ENCODE results near the gene EIF2A. TPM values are rescaled to one million over a fixed set of nuclear protein-coding genes. Genes with fewer than 3 reads are reported as not detected.

EIF2A gene
- total RNA-seq, 6 experiments from 2014 or later = 29.8 to 89.9 (median 39.4) TPM

DNA sequence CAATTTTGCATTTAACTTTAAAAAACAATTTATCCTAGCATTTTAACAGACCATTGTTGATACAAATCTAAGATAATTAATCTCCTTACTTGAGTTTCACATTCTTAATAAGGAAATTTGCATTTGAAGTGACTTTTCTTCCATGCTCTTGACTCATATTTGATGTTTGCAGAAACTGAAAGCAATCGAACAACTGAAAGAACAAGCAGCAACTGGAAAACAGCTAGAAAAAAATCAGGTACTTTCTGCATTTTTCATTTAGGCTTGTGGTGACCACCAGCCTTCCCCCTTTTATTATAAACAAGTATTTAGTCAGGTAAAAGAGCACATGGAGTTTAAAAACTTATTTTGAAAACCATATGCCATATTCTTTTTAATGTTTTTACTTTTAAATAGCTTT lies 36.4 kb downstream of the EIF2A start:
- no peaks in the 10 kb centered on the region for H3K4me1 ChIP-seq
- no peaks in the 10 kb centered on the region for H3K27me3 ChIP-seq
- no peaks in the 10 kb centered on the region for H3K9me3 ChIP-seq
- H3K36me3 ChIP-seq = peaks cover 0 to 42% (median 13%) of the 10 kb centered on the region in 4 donors
- intact Hi-C loops (cut with DNase I) = no loop called here
- ATAC-seq = no peak
- no peak overlapping the region for H3K27ac ChIP-seq
- 59% methylated on average over 1 of the region's 1 CpG for WGBS (ENCODE audit: insufficient coverage, low coverage, low lambda C conversion rate, missing lambda C conversion rate)
- no peak for TF ChIP-seq POLR2A (IDR thresholded peaks at IDR 0.05)
- TF ChIP-seq, protein P1, sequence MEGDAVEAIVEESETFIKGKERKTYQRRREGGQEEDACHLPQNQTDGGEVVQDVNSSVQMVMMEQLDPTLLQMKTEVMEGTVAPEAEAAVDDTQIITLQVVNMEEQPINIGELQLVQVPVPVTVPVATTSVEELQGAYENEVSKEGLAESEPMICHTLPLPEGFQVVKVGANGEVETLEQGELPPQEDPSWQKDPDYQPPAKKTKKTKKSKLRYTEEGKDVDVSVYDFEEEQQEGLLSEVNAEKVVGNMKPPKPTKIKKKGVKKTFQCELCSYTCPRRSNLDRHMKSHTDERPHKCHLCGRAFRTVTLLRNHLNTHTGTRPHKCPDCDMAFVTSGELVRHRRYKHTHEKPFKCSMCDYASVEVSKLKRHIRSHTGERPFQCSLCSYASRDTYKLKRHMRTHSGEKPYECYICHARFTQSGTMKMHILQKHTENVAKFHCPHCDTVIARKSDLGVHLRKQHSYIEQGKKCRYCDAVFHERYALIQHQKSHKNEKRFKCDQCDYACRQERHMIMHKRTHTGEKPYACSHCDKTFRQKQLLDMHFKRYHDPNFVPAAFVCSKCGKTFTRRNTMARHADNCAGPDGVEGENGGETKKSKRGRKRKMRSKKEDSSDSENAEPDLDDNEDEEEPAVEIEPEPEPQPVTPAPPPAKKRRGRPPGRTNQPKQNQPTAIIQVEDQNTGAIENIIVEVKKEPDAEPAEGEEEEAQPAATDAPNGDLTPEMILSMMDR (IDR thresholded peaks at IDR 0.05) = no peak
- DNase-seq = no peak
- H3K4me3 ChIP-seq = no peak overlapping the region

DNA sequence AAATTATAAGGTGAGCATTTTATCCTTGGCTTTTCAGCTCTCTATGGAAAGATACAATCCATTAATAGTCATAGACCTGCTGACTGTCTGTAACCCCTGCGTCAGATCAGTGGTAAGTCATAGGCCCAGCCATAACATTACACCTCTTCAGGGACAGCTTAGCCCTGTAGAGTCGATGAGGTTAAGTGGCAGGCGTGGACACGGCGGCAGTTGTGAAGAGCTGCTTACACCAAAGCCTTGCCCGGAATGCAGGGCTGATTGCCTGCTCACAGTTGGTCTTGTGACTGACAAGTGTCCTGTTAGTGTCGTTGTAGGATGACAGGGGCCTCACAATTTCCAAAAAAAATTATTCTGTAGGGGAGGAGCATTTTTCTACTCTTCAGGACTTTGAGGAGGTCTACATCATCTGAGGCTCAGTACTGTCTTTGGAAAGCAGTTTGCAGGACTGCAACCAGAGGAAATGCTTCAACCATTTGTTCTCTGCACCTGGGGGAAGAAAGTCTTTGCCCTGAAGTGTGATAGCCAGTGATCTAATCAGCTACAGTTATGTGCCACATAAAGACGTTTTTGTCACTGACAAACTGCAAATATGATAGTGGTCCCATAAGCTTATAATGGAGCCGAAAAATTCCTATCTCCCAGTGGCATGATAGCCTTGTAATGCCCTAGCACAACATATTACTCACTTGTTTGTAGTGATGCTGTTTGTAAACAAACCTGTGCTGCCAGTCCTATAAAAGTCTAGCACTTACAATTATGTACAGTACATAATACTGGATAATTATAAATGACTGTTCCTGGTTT lies 41.6 kb downstream of the EIF2A start:
- no peak overlapping the region for H3K27ac ChIP-seq
- H3K4me1 ChIP-seq = no peaks in the 10 kb centered on the region
- DNase-seq = no peak
- no peak overlapping the region for H3K4me3 ChIP-seq
- no peak for ATAC-seq
- H3K9me3 ChIP-seq = no peaks in the 10 kb centered on the region
- WGBS (ENCODE audit: insufficient coverage, low coverage, low lambda C conversion rate, missing lambda C conversion rate) = 55% methylated on average over 6 of the region's 9 CpGs
- no peaks in the 10 kb centered on the region for H3K27me3 ChIP-seq
- H3K36me3 ChIP-seq = peaks cover 0 to 24% (median 10%) of the 10 kb centered on the region in 4 donors
- intact Hi-C loops (cut with DNase I) = no loop called here
- no peak for TF ChIP-seq POLR2A (IDR thresholded peaks at IDR 0.05)
- TF ChIP-seq, protein P1 (IDR thresholded peaks at IDR 0.05) = no peak

DNA sequence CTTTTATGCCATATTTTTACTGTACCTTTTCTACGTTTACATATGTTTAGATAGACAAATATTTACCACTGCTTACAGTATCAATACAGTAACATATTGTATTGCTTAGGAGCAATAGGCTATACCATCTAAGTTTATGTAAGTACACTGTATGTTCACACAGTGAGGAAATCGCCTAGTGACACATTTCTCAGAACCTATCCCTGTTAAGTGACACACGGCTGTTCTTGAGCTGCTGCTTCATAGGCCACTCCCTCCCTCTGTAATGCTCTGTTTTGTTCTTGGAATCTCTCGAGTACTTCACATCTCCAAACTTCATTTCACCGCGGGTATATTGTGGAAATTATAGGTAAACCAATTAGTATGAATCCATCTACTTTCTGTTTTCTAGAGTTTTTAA lies 43.2 kb downstream of the EIF2A start:
- Histone ChIP-seq H3K27ac (no peak overlapping the region), H3K4me1 (no peaks in the 10 kb centered on the region), H3K9me3 (no peaks in the 10 kb centered on the region), H3K36me3 (peaks cover 0 to 9% (median 3%) of the 10 kb centered on the region in 4 donors), H3K4me3 (no peak overlapping the region), H3K27me3 (no peaks in the 10 kb centered on the region)
- no peak for TF ChIP-seq POLR2A (IDR thresholded peaks at IDR 0.05)
- TF ChIP-seq, protein P1 (IDR thresholded peaks at IDR 0.05) = no peak
- intact Hi-C loops (cut with DNase I) = no loop called here
- DNase-seq (no peak), ATAC-seq (no peak)
- WGBS (ENCODE audit: insufficient coverage, low coverage, low lambda C conversion rate, missing lambda C conversion rate) = 59% methylated on average over 6 of the region's 6 CpGs

DNA sequence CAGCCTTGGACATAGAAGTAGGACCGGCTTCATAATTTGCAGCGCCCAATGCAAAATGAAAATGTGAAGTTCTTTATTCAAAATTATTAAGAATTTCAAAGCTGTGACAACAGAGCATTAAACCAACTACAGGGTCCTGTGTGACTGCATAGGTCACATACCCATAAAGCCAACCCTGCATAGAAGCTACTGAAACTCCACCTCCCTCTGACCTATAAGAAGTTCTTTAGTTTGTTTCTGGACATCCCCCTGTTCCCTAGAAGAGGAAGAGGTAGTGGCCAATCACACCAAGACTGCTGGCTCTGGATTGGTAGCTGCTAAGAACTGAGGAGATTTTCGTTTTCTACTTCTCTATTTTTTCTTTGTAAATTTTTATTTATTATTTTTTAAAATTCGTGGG lies 47.6 kb downstream of the EIF2A start:
- WGBS (ENCODE audit: insufficient coverage, low coverage, low lambda C conversion rate, missing lambda C conversion rate) = 87% methylated on average over 4 of the region's 4 CpGs
- Histone ChIP-seq H3K27ac (no peak overlapping the region), H3K36me3 (no peaks in the 10 kb centered on the region), H3K9me3 (no peaks in the 10 kb centered on the region), H3K4me1 (no peaks in the 10 kb centered on the region), H3K27me3 (no peaks in the 10 kb centered on the region), H3K4me3 (no peak overlapping the region)
- intact Hi-C loops (cut with DNase I) = no loop called here
- no peak for TF ChIP-seq POLR2A (IDR thresholded peaks at IDR 0.05)
- TF ChIP-seq, protein P1 (IDR thresholded peaks at IDR 0.05) = no peak
- no peak for DNase-seq
- ATAC-seq = no peak
